ENCODE results near the gene CUL9.

GRCh38 chr6:43254138-43254817 is 72.3 kb downstream of the CUL9 start:
- TF ChIP-seq CTCF (IDR thresholded peaks at IDR 0.05) (no peak), POLR2A (IDR thresholded peaks at IDR 0.05; ENCODE audit: low read depth) (no peak), POLR2AphosphoS5 (IDR thresholded peaks at IDR 0.05) (no peak)
